HEK293 (cell line): ENCODE measurements around the gene INTS6L.

ENCODE experiments used
- BCL11A ChIP-seq: fragments of 450-650 bp; formaldehyde crosslinking; IDR thresholded peaks from 2 replicates; pipeline ENCODE4 v1.5.1; 2016; ENCODE audit warnings: low read depth, missing biosample characterization, missing genetic modification characterization
- CTCF ChIP-seq: fragments of 450-650 bp; formaldehyde crosslinking; IDR thresholded peaks from 2 replicates; pipeline ENCODE4 v1.5.1; 2016; ENCODE audit warnings: missing biosample characterization, missing genetic modification characterization
- SCRT1 ChIP-seq: fragments of 450-650 bp; formaldehyde crosslinking; IDR thresholded peaks from 2 replicates; pipeline ENCODE4 v1.5.1; 2016; ENCODE audit warnings: missing biosample characterization, missing genetic modification characterization, borderline replicate concordance
- ZNF114 ChIP-seq: fragments of 450-650 bp; formaldehyde crosslinking; IDR thresholded peaks from 2 replicates; pipeline ENCODE4 v1.5.0; 2017; ENCODE audit warnings: missing biosample characterization, missing genetic modification characterization
- ZNF175 ChIP-seq: fragments of 450-650 bp; formaldehyde crosslinking; IDR thresholded peaks from 2 replicates; pipeline ENCODE4 v1.5.1; 2016; ENCODE audit warnings: missing biosample characterization, missing genetic modification characterization
- ZNF239 ChIP-seq: fragments of 450-650 bp; formaldehyde crosslinking; IDR thresholded peaks from 2 replicates; pipeline ENCODE4 v1.5.1; 2016; ENCODE audit warnings: missing biosample characterization, missing genetic modification characterization
- ZNF416 ChIP-seq: fragments of 450-650 bp; formaldehyde crosslinking; IDR thresholded peaks from 2 replicates; pipeline ENCODE4 v1.5.1; 2016; ENCODE audit warnings: missing biosample characterization, missing genetic modification characterization

GRCh38 chrX:135531813-135532212, 11.4 kb downstream of the INTS6L start:
- TF ChIP-seq CTCF (tag by site-specific recombination) (no peak), ZNF416 (tag by site-specific recombination) (no peak), SCRT1 (tag by site-specific recombination) (no peak), BCL11A (tag by site-specific recombination) (no peak), ZNF175 (tag by site-specific recombination) (no peak), ZNF114 (tag by site-specific recombination) (no peak), ZNF239 (tag by site-specific recombination) (no peak)
